Gastrocnemius medialis (tissue), 4 donors: ENCODE measurements around the gene CYBB. TPM values are rescaled to one million over a fixed set of nuclear protein-coding genes. Genes with fewer than 3 reads are reported as not detected.

Source experiments
- ATAC-seq, 2 donors: fragments of 150-250 bp; one replicate each; pipeline ENCODE4 v1.9.1; 2016
- DNase-seq, 2 donors: peaks; one replicate each; pipeline ENCODE4 v3.0.0-alpha.2; 2019
- H3K27ac ChIP-seq, 4 donors: fragments of 200-600 bp; sonication (generic); 1 replicate in 1 of 4; 2 replicates in 3 of 4; pipeline ENCODE4 v1.5.1; 2016 to 2018; ENCODE audit warnings: mild to moderate bottlenecking in 2 of 4, moderate library complexity in 1 of 4
- H3K27me3 ChIP-seq, 3 donors: fragments of 200-600 bp; sonication (generic) in 2 of 3; 1 replicate in 1 of 3; 2 replicates in 2 of 3; pipeline versions ENCODE4 v1.5.1 to v1.6.0; 2016 to 2019; ENCODE audit warnings: mild to moderate bottlenecking in 1 of 3, moderate library complexity in 1 of 3
- H3K36me3 ChIP-seq, 2 donors: fragments of 200-600 bp; sonication (generic) in 1 of 2; one replicate each; pipeline ENCODE4 v1.5.1; 2017 to 2018
- H3K4me1 ChIP-seq, 2 donors: fragments of 200-600 bp; sonication (generic) in 1 of 2; one replicate each; pipeline ENCODE4 v1.5.1; 2016 to 2017; ENCODE audit warnings: mild to moderate bottlenecking in 2 of 2
- H3K4me3 ChIP-seq, 4 donors: fragments of 200-600 bp; sonication (generic) in 3 of 4; 1 replicate in 1 of 4; 2 replicates in 3 of 4; pipeline ENCODE4 v1.5.1; 2016 to 2019; ENCODE audit warnings: mild to moderate bottlenecking in 2 of 4
- H3K9me3 ChIP-seq, 3 donors: fragments of 200-600 bp; sonication (generic) in 2 of 3; 1 replicate in 1 of 3; 2 replicates in 2 of 3; pipeline ENCODE4 v1.5.1; 2016 to 2019
- CTCF ChIP-seq, 5 experiments: fragments of 450-650 bp in 3 of 5; fragments of 200-600 bp in 2 of 5; sonication (generic) in 2 of 5; IDR thresholded peaks in 4 of 5; conservative IDR thresholded peaks in 1 of 5; 1 replicate in 4 of 5; 2 replicates in 1 of 5; pipeline ENCODE4 v1.5.1; 2016 to 2019; ENCODE audit warnings: antibody characterized with exemption in 5 of 5, mild to moderate bottlenecking in 3 of 5, moderate library complexity in 3 of 5
- POLR2A ChIP-seq, 2 donors: fragments of 450-650 bp; IDR thresholded peaks; one replicate each; pipeline ENCODE4 v1.6.1; 2017; ENCODE audit warnings: antibody characterized with exemption in 2 of 2, mild to moderate bottlenecking in 2 of 2, moderate library complexity in 2 of 2
- in situ Hi-C, 4 donors: fragments of 200-750 bp; cut with MboI; loops; one replicate each; pipeline versions ENCODE4 v1.15.0 to v1.8.0; 2017; ENCODE audit warnings: low sequenced_read_pairs in 4 of 4
- intact Hi-C: fragments of 100-400 bp; cut with DNase I; formaldehyde crosslinking; loops from one replicate; pipeline ENCODE4 v1.15.1; 2023; ENCODE audit warnings: low total_unique reads
- total RNA-seq, 4 donors: library from RNA; depleted of rRNA; stranded (reverse); fragments of >200 nt; gene quantifications; one replicate each; pipeline versions ENCODE4 v1.1.0 to v1.2.3, GENCODE V29; 2016

CYBB gene
- 1 to 10 TPM; 1.8 to 6.7 (median 5.1) TPM for total RNA-seq

- H3K4me1 ChIP-seq, result no peaks in the 10 kb centered on the region
- ATAC-seq (no peak), DNase-seq (no peak)
- TF ChIP-seq CTCF (IDR thresholded peaks at IDR 0.05 in 4 of 5, conservative IDR thresholded peaks at IDR 0.05 in 1 of 5) (no peak), POLR2A (IDR thresholded peaks at IDR 0.05) (no peak)
- no peaks in the 10 kb centered on the region for H3K9me3 ChIP-seq
- no peak within 1 kb of the TSS for H3K27ac ChIP-seq
- in situ Hi-C loops (no loop called here), intact Hi-C loops (no loop called here)
- H3K27me3 ChIP-seq, result no peaks in the 10 kb centered on the region
- H3K36me3 ChIP-seq, result no peaks in the 10 kb centered on the region
- peak within 1 kb of the TSS in 1 of 4 donors; percentile 4 for H3K4me3 ChIP-seq
These were observed at the start of gene CYBB for GRCh38 chrX:37779857-37780256. Gene CYBB (plus strand): TSS chrX:37780059. CDS start chrX:37780078, 19 bp downstream.

- in situ Hi-C loops, result loop anchor here in 1 of 4 donors (10.0 kb wide), 1 partner anchor 79 kb away; no protein-coding TSS in a partner anchor
- DNase-seq (peak; percentile 5 to 34), ATAC-seq (peak; percentile 60 to 68)
- H3K4me3 ChIP-seq, result no peak overlapping the region
- TF ChIP-seq CTCF (IDR thresholded peaks at IDR 0.05 in 4 of 5, conservative IDR thresholded peaks at IDR 0.05 in 1 of 5), result peak; percentile 38 to 74 (median 52)
- TF ChIP-seq POLR2A (IDR thresholded peaks at IDR 0.05), result no peak
- H3K36me3 ChIP-seq, result no peaks in the 10 kb centered on the region
- H3K4me1 ChIP-seq, result no peaks in the 10 kb centered on the region
- intact Hi-C loops, result loop anchor here (1.0 to 10.0 kb wide), 2 partner anchors 80 to 579 kb away; partner anchors contain the start of gene RPGR
- no peaks in the 10 kb centered on the region for H3K27me3 ChIP-seq
- H3K9me3 ChIP-seq, result no peaks in the 10 kb centered on the region
- H3K27ac ChIP-seq, result no peak overlapping the region
These were observed 34.5 kb upstream of the CYBB start for GRCh38 chrX:37745354-37745753.

- ATAC-seq, result no peak
These were observed 34.0 kb upstream of the CYBB start for GRCh38 chrX:37745835-37746217.

GRCh38 chrX:37746218-37746941 is 33.5 kb upstream of the CYBB start:
- TF ChIP-seq POLR2A (IDR thresholded peaks at IDR 0.05) (no peak), CTCF (IDR thresholded peaks at IDR 0.05 in 4 of 5, conservative IDR thresholded peaks at IDR 0.05 in 1 of 5) (no peak)
- H3K27ac ChIP-seq, result no peak overlapping the region
- DNase-seq (no peak), ATAC-seq (no peak)
- in situ Hi-C loops, result loop anchor here in 1 of 4 donors (10.0 kb wide), 1 partner anchor 78 kb away; no protein-coding TSS in a partner anchor
- H3K27me3 ChIP-seq, result no peaks in the 10 kb centered on the region
- intact Hi-C loops, result loop anchor here (10.0 kb wide), 1 partner anchor 578 kb away; the partner anchor contains the start of gene RPGR
- no peaks in the 10 kb centered on the region for H3K36me3 ChIP-seq
- H3K9me3 ChIP-seq, result no peaks in the 10 kb centered on the region
- H3K4me3 ChIP-seq, result no peak overlapping the region
- H3K4me1 ChIP-seq, result no peaks in the 10 kb centered on the region

More at GRCh38 chrX:37745835-37746217, 34.0 kb upstream of the CYBB start:
- no peak overlapping the region for H3K27ac ChIP-seq
- H3K4me3 ChIP-seq, result no peak overlapping the region
- in situ Hi-C loops, result loop anchor here in 1 of 4 donors (10.0 kb wide), 1 partner anchor 79 kb away; no protein-coding TSS in a partner anchor
- DNase-seq, result no peak
- no peaks in the 10 kb centered on the region for H3K27me3 ChIP-seq
- no peak for TF ChIP-seq CTCF (IDR thresholded peaks at IDR 0.05 in 4 of 5, conservative IDR thresholded peaks at IDR 0.05 in 1 of 5)
- TF ChIP-seq POLR2A (IDR thresholded peaks at IDR 0.05), result no peak
- intact Hi-C loops, result loop anchor here (1.0 to 10.0 kb wide), 2 partner anchors 79 to 579 kb away; partner anchors contain the start of gene RPGR
- no peaks in the 10 kb centered on the region for H3K4me1 ChIP-seq
- no peaks in the 10 kb centered on the region for H3K36me3 ChIP-seq
- H3K9me3 ChIP-seq, result no peaks in the 10 kb centered on the region
